K562 (cell line): ENCODE data around the gene USF2. TPM values are rescaled to one million over a fixed set of nuclear protein-coding genes. Genes with fewer than 3 reads are reported as not detected.

Experiments used
- ATAC-seq: fragments of 200-7000 bp; cut with Tn5 transposase; 3 replicates; pipeline ENCODE4 v1.9.1; 2020; ENCODE audit warnings: moderate library complexity
- BruUV-seq: library from RNA; stranded (reverse); fragments of 400-500 nt; replicated peaks from 2 replicates; lab custom pipeline; 2021; lab: Mats Ljungman, UMichigan
- CTCF ChIA-PET: fragments of 300-600 bp; formaldehyde crosslinking; extraction: SDS; loops from one replicate; lab custom pipeline; 2021; ENCODE audit warnings: low intra/inter-chr PET ratio; lab: Yijun Ruan, JAX
- POLR2A ChIA-PET: fragments of 300-600, 350-650 bp; sonication (Branson Sonifier 250); formaldehyde crosslinking; extraction: SDS; loops from one replicate; lab custom pipeline; 2021; ENCODE audit warnings: antibody characterized with exemption, inconsistent platforms; lab: Yijun Ruan, JAX
- DNase-seq, 4 experiments: peaks; one replicate each; pipeline versions ENCODE4 v3.0.0 to v3.0.0-alpha.2; 2011 to 2018; ENCODE audit warnings: low spot score in 3 of 4, mixed read lengths in 3 of 4; ENCODE audit errors: extremely low read depth in 1 of 4
- FAIRE-seq: peaks from 2 replicates; lab custom pipeline; 2011; peaks lifted over from hg19 to GRCh38; lab: Jason Lieb, UNC
- H2AFZ ChIP-seq: 2 replicates; pipeline ENCODE4 v1.6.0; 2011; ENCODE audit warnings: low read depth, low read length, control low read depth, inconsistent platforms
- H3K27ac ChIP-seq: fragments of 200-600 bp; 3 replicates; pipeline ENCODE4 v1.8.0; 2011; ENCODE audit warnings: low read depth, mild to moderate bottlenecking, control low read depth, inconsistent platforms, low read length, moderate library complexity, mixed read lengths; ENCODE audit errors: extremely low read depth
- H3K27me3 ChIP-seq, 2 experiments: fragments of 300-600 bp in 1 of 2; 2 replicates in 1 of 2; 3 replicates in 1 of 2; pipeline versions ENCODE4 v1.6.0 to v1.8.0; 2011; ENCODE audit warnings: inconsistent platforms in 2 of 2, low read length in 2 of 2, mild to moderate bottlenecking in 1 of 2, mixed read lengths in 1 of 2, moderate library complexity in 1 of 2; ENCODE audit not compliant: control insufficient read depth in 2 of 2, insufficient read depth in 2 of 2
- H3K36me3 ChIP-seq: fragments of 300-600 bp; 3 replicates; pipeline ENCODE4 v1.8.0; 2011; ENCODE audit warnings: mild to moderate bottlenecking, low read length, inconsistent platforms; ENCODE audit not compliant: control insufficient read depth, insufficient read depth
- H3K4me1 ChIP-seq, 2 experiments: fragments of 200-600 bp in 1 of 2; replicated peaks in 1 of 2; 2 replicates in 1 of 2; 3 replicates in 1 of 2; pipeline versions ENCODE4 v1.5.1 to v1.8.0; 2011; ENCODE audit warnings: inconsistent platforms in 2 of 2, low read length in 2 of 2, mild to moderate bottlenecking in 1 of 2, mixed read lengths in 1 of 2, moderate library complexity in 1 of 2; ENCODE audit not compliant: control insufficient read depth in 2 of 2, insufficient read depth in 2 of 2
- H3K4me2 ChIP-seq: 2 replicates; pipeline ENCODE4 v1.6.1; 2011; ENCODE audit warnings: low read length, control low read depth, inconsistent platforms, mixed read lengths; ENCODE audit not compliant: insufficient read depth
- H3K4me3 ChIP-seq: fragments of 200-600 bp; sonication (generic), shearing (Covaris generic); 2 replicates; pipeline ENCODE4 v1.5.1; 2016; ENCODE audit warnings: control low read depth, inconsistent platforms
- H3K79me2 ChIP-seq: fragments of 200-600 bp; 3 replicates; pipeline ENCODE4 v1.8.0; 2011; ENCODE audit warnings: low read length, inconsistent platforms; ENCODE audit not compliant: control insufficient read depth, insufficient read depth
- H3K9ac ChIP-seq, 2 experiments: 2 replicates each; pipeline versions ENCODE4 v1.6.0 to v1.6.1; 2011; ENCODE audit warnings: low read depth in 2 of 2, low read length in 2 of 2, control low read depth in 1 of 2, inconsistent platforms in 1 of 2, mild to moderate bottlenecking in 1 of 2, mixed read lengths in 1 of 2; ENCODE audit not compliant: insufficient read depth in 1 of 2
- H3K9me1 ChIP-seq: one replicate; pipeline ENCODE4 v1.6.0; 2011; ENCODE audit warnings: inconsistent platforms, mild to moderate bottlenecking, low read length, moderate library complexity; ENCODE audit not compliant: control insufficient read depth, insufficient read depth
- H3K9me3 ChIP-seq: replicated peaks from 2 replicates; pipeline ENCODE4 v1.5.1; 2011; ENCODE audit warnings: low read depth, low read length, inconsistent platforms; ENCODE audit not compliant: control insufficient read depth, insufficient read depth
- H4K20me1 ChIP-seq: replicated peaks from 2 replicates; pipeline ENCODE4 v1.6.1; 2011; ENCODE audit warnings: low read length, inconsistent platforms, mixed read lengths; ENCODE audit not compliant: control insufficient read depth, insufficient read depth
- EGR1 ChIP-seq: fragments of 450-650 bp; conservative IDR thresholded peaks from 2 replicates; pipeline ENCODE4 v1.6.1; 2017; ENCODE audit warnings: mild to moderate bottlenecking
- GATAD2B ChIP-seq: fragments of 450-650 bp; IDR thresholded peaks from 2 replicates; pipeline ENCODE4 v1.6.1; 2017; ENCODE audit warnings: mild to moderate bottlenecking, borderline replicate concordance
- LCOR ChIP-seq: sonication (generic); formaldehyde crosslinking; IDR thresholded peaks from 2 replicates; pipeline ENCODE4 v1.8.0; 2022; ENCODE audit warnings: mild to moderate bottlenecking, missing genetic modification reagents
- MEIS2 ChIP-seq: fragments of 450-650 bp; IDR thresholded peaks from 2 replicates; pipeline ENCODE4 v1.6.1; 2014; ENCODE audit warnings: mild to moderate bottlenecking; ENCODE audit not compliant: partially characterized antibody
- PCBP1 ChIP-seq: fragments of 200-400 bp; formaldehyde crosslinking; IDR thresholded peaks from 2 replicates; pipeline ENCODE4 v1.6.1; 2018; ENCODE audit warnings: mild to moderate bottlenecking, low read depth, low read length; ENCODE audit not compliant: poor library complexity, severe bottlenecking
- PREB ChIP-seq: sonication (generic); formaldehyde crosslinking; IDR thresholded peaks from 2 replicates; pipeline ENCODE4 v1.8.1; 2023; ENCODE audit warnings: mild to moderate bottlenecking, missing genetic modification reagents
- TFAM ChIP-seq: fragments of 250-450 bp; sonication (Bioruptor Pico); conservative IDR thresholded peaks from 2 replicates; pipeline ENCODE4 v1.5.0; 2021; ENCODE audit warnings: mild to moderate bottlenecking, moderate library complexity
- ZNF76 ChIP-seq: fragments of 250-450 bp; sonication (Bioruptor Pico); IDR thresholded peaks from 2 replicates; pipeline ENCODE4 v1.4.0; 2020; ENCODE audit warnings: mild to moderate bottlenecking, moderate library complexity, borderline replicate concordance
- WGBS: fragments of 100-300 bp; shearing (Covaris generic); methylation state at CpG from one replicate; pipeline ENCODE4 v1.1.6; 2016; ENCODE audit warnings: low coverage, mixed read lengths; ENCODE audit not compliant: insufficient coverage; ENCODE audit errors: missing lambda C conversion rate; 5-methylcytosine and 5-hydroxymethylcytosine counted together
- in situ Hi-C: fragments of 300-500 bp; cut with MboI; formaldehyde crosslinking; loops from 4 replicates; pipeline ENCODE4 v1.15.0; 2018; ENCODE audit warnings: inconsistent platforms, mixed read lengths
- intact Hi-C: fragments of 100-400 bp; cut with micrococcal nuclease; formaldehyde crosslinking; loops from 2 replicates; pipeline ENCODE4 v1.14.2; 2022
- polyA plus RNA-seq, 8 experiments: library from polyadenylated mRNA; depleted of rRNA in 4 of 8; stranded (reverse) in 5 of 8; unstranded in 3 of 8; fragments of >200 nt; fragmentation: Nextera tagmentation in 2 of 8; fragmentation: Illumina TruSeq in 1 of 8; extraction: Ambion mirVana in 2 of 8; extraction: Trizol in 1 of 8; gene quantifications; 2 replicates each; pipeline versions ENCODE4 v1.2.1 to v1.2.3, GENCODE V29; 2011 to 2014; ENCODE audit warnings: inconsistent platforms in 1 of 8, missing spikeins in 1 of 8
- total RNA-seq, 7 experiments: library from RNA; depleted of rRNA in 6 of 7; stranded (reverse); fragments of >200 nt in 6 of 7; fragmentation: Illumina TruSeq in 2 of 7; extraction: Trizol in 2 of 7; gene quantifications; 2 replicates each; pipeline versions ENCODE4 v1.2.1 to v1.2.3, GENCODE V29; 2011 to 2021; ENCODE audit warnings: low replicate concordance in 1 of 7
- TF ChIP-seq, protein P1 (sequence below): fragments of 450-650 bp; IDR thresholded peaks from 2 replicates; pipeline ENCODE4 v1.6.1; 2016

The USF2 gene
- total and polyA plus RNA-seq, 9 of the 15 experiments (the other 6 are each of a cell fraction or from before 2014, with no cell fraction given) = 0.27 to 93.7 (median 58.4) TPM

DNA sequence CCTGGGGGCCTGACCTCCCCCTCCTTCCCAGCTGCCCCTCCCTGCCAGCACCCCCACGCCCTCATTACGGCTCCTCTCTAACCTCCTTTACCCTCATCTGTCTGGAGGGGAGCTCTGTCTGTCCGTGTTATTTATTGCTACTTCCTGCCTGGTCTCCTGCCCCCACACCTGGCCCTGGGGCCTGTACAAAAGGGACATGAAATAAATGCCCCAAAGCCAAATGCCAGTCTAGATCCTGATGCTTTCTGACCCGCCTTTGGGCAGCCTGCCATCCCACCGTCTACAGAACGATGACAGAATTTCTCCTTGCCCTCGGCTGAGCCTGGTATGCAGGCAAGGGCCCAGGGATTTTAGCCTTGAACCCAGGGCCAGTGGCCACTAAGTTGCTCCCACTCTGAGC lies 44.8 kb downstream of the USF2 start:
- TF ChIP-seq PREB (CRISPR knock-in tag) = no peak
- TF ChIP-seq ZNF76 (CRISPR knock-in tag) = no peak
- TF ChIP-seq PCBP1 = no peak
- TF ChIP-seq, protein P1, sequence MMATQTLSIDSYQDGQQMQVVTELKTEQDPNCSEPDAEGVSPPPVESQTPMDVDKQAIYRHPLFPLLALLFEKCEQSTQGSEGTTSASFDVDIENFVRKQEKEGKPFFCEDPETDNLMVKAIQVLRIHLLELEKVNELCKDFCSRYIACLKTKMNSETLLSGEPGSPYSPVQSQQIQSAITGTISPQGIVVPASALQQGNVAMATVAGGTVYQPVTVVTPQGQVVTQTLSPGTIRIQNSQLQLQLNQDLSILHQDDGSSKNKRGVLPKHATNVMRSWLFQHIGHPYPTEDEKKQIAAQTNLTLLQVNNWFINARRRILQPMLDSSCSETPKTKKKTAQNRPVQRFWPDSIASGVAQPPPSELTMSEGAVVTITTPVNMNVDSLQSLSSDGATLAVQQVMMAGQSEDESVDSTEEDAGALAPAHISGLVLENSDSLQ = peak; percentile 44; the same call in 1 of the 2 replicates
- TF ChIP-seq EGR1 = 0 out of 2 replicates have a peak, but pooled peaks have one; percentile 15
- TF ChIP-seq GATAD2B = no peak
- TF ChIP-seq MEIS2 = peak; percentile 54
- no peak for TF ChIP-seq TFAM (CRISPR knock-in tag)
- TF ChIP-seq LCOR = no peak
- TF ChIP-seq, all 486 proteins: peak for 3
- Histone ChIP-seq H3K27ac (no peak overlapping the region; the same call in 2 of the 3 replicates), H3K27me3 (no peaks in the 10 kb centered on the region), H3K36me3 (no peaks in the 10 kb centered on the region), H3K79me2 (peaks cover 10% of the 10 kb centered on the region; the same call in 2 of the 3 replicates), H3K9me3 (no peaks in the 10 kb centered on the region), H4K20me1 (no peaks in the 10 kb centered on the region), H3K4me3 (no peak overlapping the region), H3K9ac (peak overlapping the region in 1 of 2 experiments; percentile 73; a peak in 2 of 4 replicates), H3K9me1 (no peaks in the 10 kb centered on the region), H3K4me2 (no peak overlapping the region), H2AFZ (no peak overlapping the region), H3K4me1 (peaks cover 47 to 70% of the 10 kb centered on the region in 2 experiments)
- FAIRE-seq (no peak), ATAC-seq (no peak), DNase-seq (peak in 1 of 4 experiments; percentile 12)
- WGBS = 67% methylated on average over 7 of the region's 7 CpGs
- in situ Hi-C loops = no loop called here
- intact Hi-C loops = no loop called here
- no TSS peak for BruUV-seq
- POLR2A ChIA-PET = interaction anchor here (0.6 kb wide), 1 partner anchor 187 kb away, joined by 3 read pairs; no protein-coding TSS in a partner anchor
- CTCF ChIA-PET = no interaction called here
